GM21528 (cell line): ENCODE data around the gene NRXN3.
"Not testable (repeated sequence)": the region's sequence is repeated elsewhere in the genome, so short reads cannot be mapped to it uniquely, and the experiment has no call there.

Experiments used
- ATAC-seq: cut with Tn5 transposase; IDR thresholded peaks from one replicate; pipeline ENCODE4 v1.9.1; 2021; ENCODE audit warnings: mild to moderate bottlenecking, moderate library complexity; ENCODE audit not compliant: unreplicated experiment, low FRiP score

The NRXN3 gene

GRCh38 chr14:78543433-78543832, 373.3 kb downstream of the NRXN3 start:
- no peak for ATAC-seq

- no peak for ATAC-seq
Measured at GRCh38 chr14:78561074-78561473, 390.9 kb downstream of the NRXN3 start.

- ATAC-seq: peak; percentile 94
Measured at GRCh38 chr14:78566026-78566858, 396.1 kb downstream of the NRXN3 start.

GRCh38 chr14:78566859-78567172, 396.6 kb downstream of the NRXN3 start:
- peak; percentile 22 for ATAC-seq

GRCh38 chr14:78567343-78567742, 397.2 kb downstream of the NRXN3 start:
- no peak for ATAC-seq

- ATAC-seq: not testable (repeated sequence)
Measured at GRCh38 chr14:78573736-78574135, 403.6 kb downstream of the NRXN3 start.

- ATAC-seq: no peak
Measured at GRCh38 chr14:78576437-78577166, 406.4 kb downstream of the NRXN3 start.

GRCh38 chr14:78581229-78581628, 411.1 kb downstream of the NRXN3 start:
- ATAC-seq: no peak

GRCh38 chr14:78586681-78587080, 416.5 kb downstream of the NRXN3 start:
- no peak for ATAC-seq

GRCh38 chr14:78588906-78589305, 418.7 kb downstream of the NRXN3 start:
- ATAC-seq: no peak

- ATAC-seq: no peak
Measured at GRCh38 chr14:78592616-78593219, 422.5 kb downstream of the NRXN3 start.

- ATAC-seq: no peak
Measured at GRCh38 chr14:78593949-78594348, 423.8 kb downstream of the NRXN3 start.

GRCh38 chr14:78595797-78596196, 425.6 kb downstream of the NRXN3 start:
- ATAC-seq: no peak

- peak; percentile 95 for ATAC-seq
Measured at GRCh38 chr14:78598046-78598920, 428.1 kb downstream of the NRXN3 start.

GRCh38 chr14:78605025-78605762, 435.0 kb downstream of the NRXN3 start:
- ATAC-seq: no peak

GRCh38 chr14:78605897-78606500, 435.8 kb downstream of the NRXN3 start:
- no peak for ATAC-seq

- no peak for ATAC-seq
Measured at GRCh38 chr14:78608998-78609787, 439.0 kb downstream of the NRXN3 start.

GRCh38 chr14:78610994-78611393, 440.8 kb downstream of the NRXN3 start:
- no peak for ATAC-seq
